SK-N-SH (cell line): ENCODE results near the gene XAB2. TPM values are rescaled to one million over a fixed set of nuclear protein-coding genes. Genes with fewer than 3 reads are reported as not detected.

ENCODE experiments used
- CTCF ChIA-PET: fragments of 300-600, 350-600 bp; formaldehyde crosslinking; extraction: SDS; loops from one replicate; lab custom pipeline; 2021; lab: Yijun Ruan, JAX
- POLR2A ChIA-PET: fragments of 350-600 bp; sonication (Branson Sonifier 250); formaldehyde crosslinking; extraction: SDS; loops from one replicate; lab custom pipeline; 2020; ENCODE audit warnings: antibody characterized with exemption, inconsistent platforms; lab: Yijun Ruan, JAX
- DNase-seq: peaks from one replicate; pipeline ENCODE4 v3.0.0; 2012
- H2AFZ ChIP-seq: fragments of 200-600 bp; sonication (generic); 2 replicates; pipeline ENCODE4 v1.8.1; 2016; ENCODE audit warnings: antibody characterized with exemption, mild to moderate bottlenecking, low read depth
- H3F3A ChIP-seq: fragments of 200-600 bp; sonication (generic); replicated peaks from 2 replicates; pipeline ENCODE3; 2016; ENCODE audit warnings: antibody characterized with exemption, mild to moderate bottlenecking; ENCODE audit not compliant: insufficient read depth
- H3K27ac ChIP-seq, 2 experiments: fragments of 200-500 bp in 1 of 2; fragments of 200-600 bp in 1 of 2; sonication (Bioruptor generic) in 1 of 2; sonication (generic), shearing (Covaris generic) in 1 of 2; 2 replicates each; pipeline versions ENCODE4 v1.5.1 to v1.6.1; 2014 to 2016; ENCODE audit warnings: low read depth in 2 of 2, inconsistent platforms in 1 of 2, low read length in 1 of 2, mild to moderate bottlenecking in 1 of 2, mixed read lengths in 1 of 2
- H3K27me3 ChIP-seq: fragments of 200-600 bp; sonication (generic), shearing (Covaris generic); 2 replicates; pipeline ENCODE4 v1.6.1; 2016; ENCODE audit warnings: mixed run types; ENCODE audit not compliant: insufficient read depth
- H3K36me3 ChIP-seq, 2 experiments: fragments of 200-500 bp in 1 of 2; fragments of 200-600 bp in 1 of 2; sonication (Bioruptor generic) in 1 of 2; sonication (generic) in 1 of 2; replicated peaks in 1 of 2; 2 replicates each; pipeline versions ENCODE3 to v1.5.1; 2014 to 2016; ENCODE audit warnings: low read length in 1 of 2, mild to moderate bottlenecking in 1 of 2; ENCODE audit not compliant: insufficient read depth in 2 of 2, control insufficient read depth in 1 of 2
- H3K4me1 ChIP-seq, 2 experiments: fragments of 200-500 bp in 1 of 2; fragments of 200-600 bp in 1 of 2; sonication (Bioruptor generic) in 1 of 2; sonication (generic), shearing (Covaris generic) in 1 of 2; 2 replicates each; pipeline versions ENCODE4 v1.5.1 to v1.6.1; 2014 to 2016; ENCODE audit warnings: low read depth in 1 of 2, low read length in 1 of 2, mixed run types in 1 of 2; ENCODE audit not compliant: insufficient read depth in 2 of 2, control insufficient read depth in 1 of 2
- H3K4me2 ChIP-seq: fragments of 200-600 bp; sonication (generic), shearing (Covaris generic); 2 replicates; pipeline ENCODE4 v1.6.1; 2017; ENCODE audit warnings: mixed run types
- H3K4me3 ChIP-seq, 2 experiments: fragments of 200-500 bp in 1 of 2; fragments of 200-600 bp in 1 of 2; sonication (Bioruptor generic) in 1 of 2; sonication (generic), shearing (Covaris generic) in 1 of 2; 2 replicates each; pipeline versions ENCODE4 v1.5.1 to v1.8.1; 2014 to 2016; ENCODE audit warnings: low read depth in 2 of 2, inconsistent platforms in 1 of 2, low read length in 1 of 2, mild to moderate bottlenecking in 1 of 2, mixed read lengths in 1 of 2, moderate library complexity in 1 of 2
- H3K79me2 ChIP-seq: fragments of 200-600 bp; sonication (generic); 2 replicates; pipeline ENCODE4 v1.8.1; 2017; ENCODE audit warnings: mild to moderate bottlenecking; ENCODE audit not compliant: insufficient read depth
- H3K9ac ChIP-seq: fragments of 200-600 bp; sonication (generic); 2 replicates; pipeline ENCODE4 v1.6.1; 2017; ENCODE audit warnings: mixed run types
- H3K9me2 ChIP-seq: fragments of 200-600 bp; sonication (generic); 2 replicates; pipeline ENCODE4 v1.6.1; 2017; ENCODE audit warnings: mixed run types
- H3K9me3 ChIP-seq: fragments of 200-600 bp; sonication (generic); 2 replicates; pipeline ENCODE4 v1.6.1; 2017; ENCODE audit warnings: mixed run types, mild to moderate bottlenecking, moderate library complexity
- H4K20me1 ChIP-seq: fragments of 200-600 bp; sonication (generic); 2 replicates; pipeline ENCODE4 v1.6.1; 2017; ENCODE audit warnings: mild to moderate bottlenecking, mixed run types; ENCODE audit not compliant: insufficient read depth
- CHD2 ChIP-seq: fragments of 150-350 bp; IDR thresholded peaks from 2 replicates; pipeline ENCODE4 v1.6.1; 2018; ENCODE audit warnings: low read length; ENCODE audit not compliant: partially characterized antibody
- FOSL2 ChIP-seq: IDR thresholded peaks from 2 replicates; pipeline ENCODE4 v1.4.0; 2012; ENCODE audit warnings: low read depth, mild to moderate bottlenecking, moderate library complexity, borderline replicate concordance
- GABPA ChIP-seq: IDR thresholded peaks from 2 replicates; pipeline ENCODE4 v1.4.0; 2012; ENCODE audit warnings: low read depth, mild to moderate bottlenecking
- RAD21 ChIP-seq: IDR thresholded peaks from 2 replicates; pipeline ENCODE4 v1.6.1; 2012; ENCODE audit warnings: mild to moderate bottlenecking, low read length
- RXRA ChIP-seq: IDR thresholded peaks from 2 replicates; pipeline ENCODE4 v1.4.0; 2012; ENCODE audit warnings: low read depth, mild to moderate bottlenecking, borderline replicate concordance
- SIN3A ChIP-seq: IDR thresholded peaks from 2 replicates; pipeline ENCODE4 v1.6.1; 2012; ENCODE audit warnings: low read depth, mild to moderate bottlenecking, low read length, moderate library complexity, borderline replicate concordance
- TAF1 ChIP-seq: IDR thresholded peaks from 2 replicates; pipeline ENCODE4 v1.6.1; 2012; ENCODE audit warnings: low read depth, mild to moderate bottlenecking, low read length, moderate library complexity, borderline replicate concordance
- WGBS: methylation state at CpG from one replicate; pipeline ENCODE4 v1.1.6; 2017; ENCODE audit warnings: low lambda C conversion rate; 5-methylcytosine and 5-hydroxymethylcytosine counted together
- polyA plus RNA-seq, 3 experiments: library from polyadenylated mRNA; depleted of rRNA; stranded (reverse); fragments of >200 nt; gene quantifications; 2 replicates each; pipeline ENCODE4 v1.2.3, GENCODE V29; 2012
- TF ChIP-seq, protein P1 (sequence below): fragments of 200-600 bp; sonication (generic); IDR thresholded peaks from 2 replicates; pipeline ENCODE4 v1.6.1; 2017; ENCODE audit warnings: antibody characterized with exemption, mild to moderate bottlenecking, moderate library complexity
- TF ChIP-seq, protein P2 (sequence below): fragments of 150-350 bp; IDR thresholded peaks from 2 replicates; pipeline ENCODE4 v1.6.1; 2016; ENCODE audit warnings: mild to moderate bottlenecking, low read depth, low read length
- TF ChIP-seq, protein P3 (sequence below): IDR thresholded peaks from 2 replicates; pipeline ENCODE4 v1.6.1; 2012; ENCODE audit warnings: mild to moderate bottlenecking, low read depth, low read length, moderate library complexity

The XAB2 gene
- polyA plus RNA-seq, 1 of the 3 experiments (the other 2 are of a cell fraction) = 43.3 TPM

DNA sequence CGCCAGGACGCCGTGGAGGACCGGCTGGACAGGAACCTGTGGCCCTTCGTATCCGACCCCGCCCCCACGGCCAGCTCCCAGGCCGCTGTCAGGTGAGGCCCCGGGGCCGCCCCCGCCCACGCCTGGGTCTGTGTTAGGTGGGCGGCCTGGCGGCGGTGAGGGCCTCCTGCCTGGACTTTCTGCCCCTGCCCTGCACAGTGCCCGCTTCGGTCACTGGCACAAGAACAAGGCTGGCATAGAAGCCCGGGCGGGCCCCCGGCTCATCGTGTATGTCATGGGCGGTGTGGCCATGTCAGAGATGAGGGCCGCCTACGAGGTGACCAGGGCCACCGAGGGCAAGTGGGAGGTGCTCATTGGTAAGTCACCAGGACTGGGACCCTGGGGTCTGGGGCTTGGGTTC, 17.8 kb upstream of the XAB2 start:
- H3K4me1 ChIP-seq = peaks cover 0 to under 1% of the 10 kb centered on the region in 2 experiments; a peak in 1 of 4 replicates
- no peaks in the 10 kb centered on the region for H3K9me2 ChIP-seq
- no peak overlapping the region for H3K4me3 ChIP-seq
- POLR2A ChIA-PET = no interaction called here
- TF ChIP-seq RAD21 = no peak
- TF ChIP-seq, protein P1, sequence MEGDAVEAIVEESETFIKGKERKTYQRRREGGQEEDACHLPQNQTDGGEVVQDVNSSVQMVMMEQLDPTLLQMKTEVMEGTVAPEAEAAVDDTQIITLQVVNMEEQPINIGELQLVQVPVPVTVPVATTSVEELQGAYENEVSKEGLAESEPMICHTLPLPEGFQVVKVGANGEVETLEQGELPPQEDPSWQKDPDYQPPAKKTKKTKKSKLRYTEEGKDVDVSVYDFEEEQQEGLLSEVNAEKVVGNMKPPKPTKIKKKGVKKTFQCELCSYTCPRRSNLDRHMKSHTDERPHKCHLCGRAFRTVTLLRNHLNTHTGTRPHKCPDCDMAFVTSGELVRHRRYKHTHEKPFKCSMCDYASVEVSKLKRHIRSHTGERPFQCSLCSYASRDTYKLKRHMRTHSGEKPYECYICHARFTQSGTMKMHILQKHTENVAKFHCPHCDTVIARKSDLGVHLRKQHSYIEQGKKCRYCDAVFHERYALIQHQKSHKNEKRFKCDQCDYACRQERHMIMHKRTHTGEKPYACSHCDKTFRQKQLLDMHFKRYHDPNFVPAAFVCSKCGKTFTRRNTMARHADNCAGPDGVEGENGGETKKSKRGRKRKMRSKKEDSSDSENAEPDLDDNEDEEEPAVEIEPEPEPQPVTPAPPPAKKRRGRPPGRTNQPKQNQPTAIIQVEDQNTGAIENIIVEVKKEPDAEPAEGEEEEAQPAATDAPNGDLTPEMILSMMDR = no peak
- TF ChIP-seq TAF1 = no peak
- no peak for TF ChIP-seq SIN3A
- no peak for TF ChIP-seq FOSL2
- TF ChIP-seq, protein P2, sequence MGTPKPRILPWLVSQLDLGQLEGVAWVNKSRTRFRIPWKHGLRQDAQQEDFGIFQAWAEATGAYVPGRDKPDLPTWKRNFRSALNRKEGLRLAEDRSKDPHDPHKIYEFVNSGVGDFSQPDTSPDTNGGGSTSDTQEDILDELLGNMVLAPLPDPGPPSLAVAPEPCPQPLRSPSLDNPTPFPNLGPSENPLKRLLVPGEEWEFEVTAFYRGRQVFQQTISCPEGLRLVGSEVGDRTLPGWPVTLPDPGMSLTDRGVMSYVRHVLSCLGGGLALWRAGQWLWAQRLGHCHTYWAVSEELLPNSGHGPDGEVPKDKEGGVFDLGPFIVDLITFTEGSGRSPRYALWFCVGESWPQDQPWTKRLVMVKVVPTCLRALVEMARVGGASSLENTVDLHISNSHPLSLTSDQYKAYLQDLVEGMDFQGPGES = no peak
- no peak overlapping the region for H3K27ac ChIP-seq
- H3K36me3 ChIP-seq = no peaks in the 10 kb centered on the region
- no peak overlapping the region for H3K4me2 ChIP-seq
- no peaks in the 10 kb centered on the region for H4K20me1 ChIP-seq
- no peak overlapping the region for H2AFZ ChIP-seq
- no peaks in the 10 kb centered on the region for H3K9me3 ChIP-seq
- H3F3A ChIP-seq = no peaks in the 10 kb centered on the region
- H3K79me2 ChIP-seq = no peaks in the 10 kb centered on the region
- H3K27me3 ChIP-seq = peaks cover 51% of the 10 kb centered on the region
- no peak overlapping the region for H3K9ac ChIP-seq
- WGBS = 60% methylated on average over 13 of the region's 26 CpGs
- peak; percentile 18 for DNase-seq
- CTCF ChIA-PET = interaction anchor here (1.0 kb wide), 1 partner anchor 79 kb away, joined by 3 read pairs; no protein-coding TSS in a partner anchor

DNA sequence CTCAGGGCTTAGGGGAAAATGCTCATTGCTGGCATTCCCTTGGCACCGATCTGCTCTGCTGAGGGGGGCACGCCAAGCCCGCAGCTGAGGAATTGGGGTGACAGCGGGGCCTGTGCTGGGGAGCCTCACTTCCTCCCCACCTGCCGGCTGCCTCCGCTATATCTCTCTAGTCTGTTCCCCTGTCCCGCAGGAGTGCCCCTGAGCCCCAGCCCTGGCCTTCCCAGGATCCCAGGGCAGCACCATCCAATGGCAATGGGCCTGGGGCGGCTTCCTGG, 17.0 kb upstream of the XAB2 start:
- H4K20me1 ChIP-seq = no peaks in the 10 kb centered on the region

More for the DNA sequence above, 17.0 kb upstream of the XAB2 start:
- Histone ChIP-seq H3K4me3 (no peak overlapping the region), H3K9me3 (no peaks in the 10 kb centered on the region), H3K36me3 (no peaks in the 10 kb centered on the region), H3F3A (no peaks in the 10 kb centered on the region), H3K9ac (no peak overlapping the region), H3K4me1 (no peaks in the 10 kb centered on the region), H3K4me2 (no peak overlapping the region), H2AFZ (no peak overlapping the region), H3K27ac (no peak overlapping the region), H3K9me2 (no peaks in the 10 kb centered on the region), H3K27me3 (peaks cover 50% of the 10 kb centered on the region), H3K79me2 (no peaks in the 10 kb centered on the region)
- POLR2A ChIA-PET = no interaction called here
- TF ChIP-seq RXRA = no peak
- TF ChIP-seq CHD2 = no peak
- no peak for TF ChIP-seq GABPA
- TF ChIP-seq, protein P3, sequence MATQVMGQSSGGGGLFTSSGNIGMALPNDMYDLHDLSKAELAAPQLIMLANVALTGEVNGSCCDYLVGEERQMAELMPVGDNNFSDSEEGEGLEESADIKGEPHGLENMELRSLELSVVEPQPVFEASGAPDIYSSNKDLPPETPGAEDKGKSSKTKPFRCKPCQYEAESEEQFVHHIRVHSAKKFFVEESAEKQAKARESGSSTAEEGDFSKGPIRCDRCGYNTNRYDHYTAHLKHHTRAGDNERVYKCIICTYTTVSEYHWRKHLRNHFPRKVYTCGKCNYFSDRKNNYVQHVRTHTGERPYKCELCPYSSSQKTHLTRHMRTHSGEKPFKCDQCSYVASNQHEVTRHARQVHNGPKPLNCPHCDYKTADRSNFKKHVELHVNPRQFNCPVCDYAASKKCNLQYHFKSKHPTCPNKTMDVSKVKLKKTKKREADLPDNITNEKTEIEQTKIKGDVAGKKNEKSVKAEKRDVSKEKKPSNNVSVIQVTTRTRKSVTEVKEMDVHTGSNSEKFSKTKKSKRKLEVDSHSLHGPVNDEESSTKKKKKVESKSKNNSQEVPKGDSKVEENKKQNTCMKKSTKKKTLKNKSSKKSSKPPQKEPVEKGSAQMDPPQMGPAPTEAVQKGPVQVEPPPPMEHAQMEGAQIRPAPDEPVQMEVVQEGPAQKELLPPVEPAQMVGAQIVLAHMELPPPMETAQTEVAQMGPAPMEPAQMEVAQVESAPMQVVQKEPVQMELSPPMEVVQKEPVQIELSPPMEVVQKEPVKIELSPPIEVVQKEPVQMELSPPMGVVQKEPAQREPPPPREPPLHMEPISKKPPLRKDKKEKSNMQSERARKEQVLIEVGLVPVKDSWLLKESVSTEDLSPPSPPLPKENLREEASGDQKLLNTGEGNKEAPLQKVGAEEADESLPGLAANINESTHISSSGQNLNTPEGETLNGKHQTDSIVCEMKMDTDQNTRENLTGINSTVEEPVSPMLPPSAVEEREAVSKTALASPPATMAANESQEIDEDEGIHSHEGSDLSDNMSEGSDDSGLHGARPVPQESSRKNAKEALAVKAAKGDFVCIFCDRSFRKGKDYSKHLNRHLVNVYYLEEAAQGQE = no peak
- TF ChIP-seq FOSL2 = no peak
- peak; percentile 35 for DNase-seq
- CTCF ChIA-PET = interaction anchor here (1.0 kb wide), 1 partner anchor 78 kb away, joined by 3 read pairs; no protein-coding TSS in a partner anchor
- no CpG with 5 or more reads among the region's 8 CpGs for WGBS
